ENCODE results near the gene ZC3H12C. TPM values are rescaled to one million over a fixed set of nuclear protein-coding genes. Genes with fewer than 3 reads are reported as not detected.

The ZC3H12C gene
- total RNA-seq, result 7.2 and 15.8 TPM in 2 replicates

GRCh38 chr11:110092515-110093406, at the start of gene ZC3H12C:
Gene ZC3H12C (plus strand): TSS chr11:110093392. CDS start chr11:110093412, 20 bp downstream.

Other genes starting within 250 kb of the ZC3H12C start
- gene RDX, start 203.2 kb downstream of the ZC3H12C start, total RNA-seq, result 78.6 and 107 TPM in 2 replicates